ENCODE data around the gene PLLP.

Gene PLLP

DNA sequence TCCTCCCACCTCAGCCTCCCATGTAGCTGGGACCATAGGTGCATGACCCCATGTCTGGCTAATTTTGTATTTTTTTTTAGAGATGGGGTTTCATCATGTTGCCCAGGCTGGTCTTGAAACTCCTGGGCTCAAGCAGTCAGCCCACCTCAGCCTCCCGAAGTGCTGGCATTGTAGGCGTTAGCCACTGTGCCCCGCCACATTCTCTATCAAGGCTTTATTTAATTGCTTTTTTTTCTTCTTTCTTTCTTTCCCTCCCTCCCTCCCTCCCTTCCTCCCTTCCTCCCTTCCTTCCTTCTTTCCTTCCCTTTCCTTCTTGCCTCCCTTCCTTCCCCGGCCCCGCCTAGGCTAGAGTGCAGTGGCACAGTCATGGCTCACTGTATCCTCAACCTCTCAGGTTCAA lies 74.7 kb downstream of the PLLP start:
- no peak for DNase-seq

DNA sequence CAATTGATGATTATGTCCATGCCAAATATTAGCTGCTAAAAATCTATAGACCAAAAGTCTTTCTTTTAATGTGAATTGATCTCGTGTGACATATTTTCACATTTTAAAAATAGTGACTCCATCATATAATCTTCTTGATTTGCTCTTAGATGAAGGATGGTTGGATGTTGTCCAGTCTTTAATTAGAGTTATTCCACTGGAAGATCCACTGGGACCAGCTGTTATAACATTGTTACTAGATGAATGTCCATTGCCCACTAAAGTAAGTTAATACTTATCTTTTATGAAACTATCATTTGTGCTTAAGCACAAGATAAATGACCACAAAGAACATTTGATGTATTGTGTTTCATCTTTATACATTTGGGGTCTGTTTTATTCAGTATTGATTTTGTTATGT lies 75.5 kb downstream of the PLLP start:
- DNase-seq, result no peak
